NCI-H1105 treated with DMSO at 0.1 percent for 48 hours (cell line): ENCODE measurements around the gene HOXA2.
A peak's percentile ranks its signal among the peaks of the same experiment; 100 is the strongest.

Experiments
- DNase-seq: peaks from one replicate; lab custom pipeline; 2025; lab: John Stamatoyannopoulos, UW

Gene HOXA2

DNA sequence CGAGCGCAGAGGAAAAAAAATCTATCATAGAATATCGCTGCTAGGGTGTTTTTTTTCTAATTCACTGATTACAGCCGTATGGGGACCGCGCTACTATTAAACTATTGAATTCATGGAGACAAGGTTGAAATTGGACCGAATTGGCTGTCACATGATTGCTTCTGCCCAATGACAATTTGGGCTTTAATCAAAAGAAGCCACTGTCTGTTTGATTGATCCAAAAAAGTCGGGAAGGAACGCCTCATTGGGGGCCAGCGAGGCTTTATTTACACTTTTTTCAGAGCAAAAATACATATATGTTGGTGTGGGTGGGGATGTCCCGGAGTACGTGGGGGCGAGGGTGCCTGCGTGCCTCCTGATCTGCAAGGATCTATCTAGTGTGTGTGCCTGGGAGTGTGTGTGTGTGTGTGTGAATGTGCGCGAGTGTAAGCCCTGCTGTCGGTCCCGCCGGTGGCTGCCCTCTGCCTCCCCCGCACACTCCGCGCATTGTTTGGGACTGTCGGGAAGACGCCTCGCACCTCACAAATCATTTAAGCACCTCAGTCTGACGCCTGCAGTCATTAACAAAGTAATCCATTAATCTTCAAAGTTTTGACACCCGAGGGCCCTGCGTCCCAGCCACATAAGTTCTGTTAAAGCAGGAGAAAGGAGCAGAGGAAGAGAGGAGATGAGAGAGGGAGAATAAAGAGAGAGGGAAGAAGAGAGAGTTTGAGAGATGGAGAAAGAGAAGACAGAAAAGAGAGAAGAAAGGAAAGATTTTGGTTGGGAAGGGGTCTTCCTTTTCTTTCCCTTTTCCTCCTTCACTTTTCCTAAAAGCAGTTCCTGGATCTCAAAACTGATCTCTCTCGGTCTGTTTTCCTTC lies at the start of gene HOXA2:
TSS of gene HOXA2 (minus strand) at position 103 of the 862 bp plus-strand sequence. CDS start 183 bp downstream, outside the sequence.
- no peak for DNase-seq

DNA sequence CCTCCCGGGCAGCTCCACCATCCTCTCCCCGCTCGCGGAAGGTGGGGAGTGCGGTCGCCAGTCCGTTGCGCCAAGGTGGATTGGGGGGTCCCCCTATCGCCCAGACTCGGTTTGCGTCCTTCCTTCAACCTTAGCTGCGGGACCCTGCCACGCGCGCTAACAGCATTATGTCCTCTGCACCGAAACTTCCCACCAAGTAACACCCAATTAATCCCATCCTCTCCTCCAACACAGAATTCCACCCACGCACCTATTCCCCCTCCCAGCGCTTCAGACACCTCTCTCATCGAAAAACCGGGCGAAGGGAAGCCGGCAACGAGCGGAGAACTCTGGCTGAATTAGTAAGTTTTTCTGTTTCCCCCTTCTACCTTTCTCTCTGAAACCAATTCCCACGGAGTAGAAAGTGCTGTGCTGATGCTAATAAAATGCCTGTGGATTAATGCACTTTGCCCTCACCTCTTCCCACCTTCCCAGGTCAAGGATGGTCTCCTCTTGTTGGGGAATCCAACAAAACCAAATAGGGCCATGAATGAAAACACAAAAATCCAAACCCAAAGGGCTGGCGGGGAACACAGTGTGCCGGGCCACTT lies 49.0 kb upstream of the HOXA2 start:
- DNase-seq, result no peak

DNA sequence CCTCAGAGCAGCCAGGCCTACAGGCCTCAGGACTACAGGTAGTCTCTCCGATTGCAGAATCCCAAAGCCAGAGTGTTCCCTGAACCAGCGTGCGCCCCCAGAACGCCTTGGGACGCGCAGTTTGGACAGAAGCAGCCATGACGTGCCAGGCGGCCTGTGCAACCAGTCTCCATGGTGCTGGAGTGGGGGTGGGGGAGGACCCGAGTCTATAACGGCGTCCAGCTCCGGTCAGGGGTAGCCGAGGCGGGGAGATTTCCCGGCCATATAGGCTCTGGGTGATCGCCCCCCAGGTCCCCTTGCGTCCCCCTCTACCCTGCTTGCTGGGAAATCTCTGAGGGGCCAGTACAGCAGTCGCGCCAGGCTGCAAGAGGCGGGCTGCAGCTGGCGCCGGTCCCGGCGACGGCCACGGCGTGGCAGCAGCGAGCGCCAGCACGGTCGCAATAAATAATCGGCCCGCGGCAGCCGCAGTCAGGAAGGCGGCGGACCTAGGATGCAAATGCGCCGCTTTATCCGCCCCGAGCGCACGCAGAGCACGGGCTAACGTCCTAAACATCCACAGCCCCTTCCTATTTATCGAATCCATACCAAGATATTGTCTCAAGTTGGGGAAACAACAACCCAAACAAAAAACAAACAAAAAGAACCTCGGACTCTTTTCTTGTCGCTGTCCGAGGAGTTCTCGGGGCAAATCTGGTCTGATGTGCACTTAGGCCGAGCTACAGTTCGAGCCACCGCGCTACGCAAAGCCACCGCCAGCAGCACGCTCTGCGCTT lies 48.3 kb upstream of the HOXA2 start:
- peak; percentile 86 for DNase-seq

DNA sequence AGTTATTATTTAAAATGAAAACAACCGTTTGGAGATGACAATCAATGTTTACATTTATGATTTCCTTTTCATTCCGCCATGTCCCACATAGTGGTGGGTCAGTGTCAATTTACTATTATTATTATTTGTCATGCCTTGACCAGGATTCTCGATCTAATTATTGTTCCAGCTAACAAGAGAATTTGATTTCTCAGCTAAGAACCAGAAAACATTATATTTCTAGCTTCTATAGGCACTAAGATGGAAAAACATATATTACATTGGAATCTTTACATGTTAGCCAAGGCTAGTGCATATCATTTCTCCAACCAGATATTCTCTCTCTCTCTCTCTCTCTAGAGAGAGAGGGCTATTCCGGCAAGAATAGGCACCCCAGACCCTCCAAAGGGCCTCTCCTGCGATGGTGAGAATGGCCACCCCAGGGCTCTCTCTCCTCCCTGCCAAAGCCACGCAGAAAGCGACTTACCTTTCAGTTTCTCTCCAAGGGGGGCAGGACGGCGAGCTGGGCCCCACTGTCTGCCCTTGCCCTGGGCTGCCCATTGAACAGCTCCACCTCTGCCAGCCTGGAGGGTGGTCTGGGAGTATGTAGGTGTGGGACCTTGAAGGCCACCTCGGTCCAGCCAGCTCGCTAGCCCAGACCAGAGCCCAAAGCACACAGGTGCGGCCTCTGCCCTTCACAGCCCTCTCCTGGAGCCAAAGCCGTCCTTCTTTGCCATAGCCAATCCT lies 47.5 kb upstream of the HOXA2 start:
- peak; percentile 47 for DNase-seq

DNA sequence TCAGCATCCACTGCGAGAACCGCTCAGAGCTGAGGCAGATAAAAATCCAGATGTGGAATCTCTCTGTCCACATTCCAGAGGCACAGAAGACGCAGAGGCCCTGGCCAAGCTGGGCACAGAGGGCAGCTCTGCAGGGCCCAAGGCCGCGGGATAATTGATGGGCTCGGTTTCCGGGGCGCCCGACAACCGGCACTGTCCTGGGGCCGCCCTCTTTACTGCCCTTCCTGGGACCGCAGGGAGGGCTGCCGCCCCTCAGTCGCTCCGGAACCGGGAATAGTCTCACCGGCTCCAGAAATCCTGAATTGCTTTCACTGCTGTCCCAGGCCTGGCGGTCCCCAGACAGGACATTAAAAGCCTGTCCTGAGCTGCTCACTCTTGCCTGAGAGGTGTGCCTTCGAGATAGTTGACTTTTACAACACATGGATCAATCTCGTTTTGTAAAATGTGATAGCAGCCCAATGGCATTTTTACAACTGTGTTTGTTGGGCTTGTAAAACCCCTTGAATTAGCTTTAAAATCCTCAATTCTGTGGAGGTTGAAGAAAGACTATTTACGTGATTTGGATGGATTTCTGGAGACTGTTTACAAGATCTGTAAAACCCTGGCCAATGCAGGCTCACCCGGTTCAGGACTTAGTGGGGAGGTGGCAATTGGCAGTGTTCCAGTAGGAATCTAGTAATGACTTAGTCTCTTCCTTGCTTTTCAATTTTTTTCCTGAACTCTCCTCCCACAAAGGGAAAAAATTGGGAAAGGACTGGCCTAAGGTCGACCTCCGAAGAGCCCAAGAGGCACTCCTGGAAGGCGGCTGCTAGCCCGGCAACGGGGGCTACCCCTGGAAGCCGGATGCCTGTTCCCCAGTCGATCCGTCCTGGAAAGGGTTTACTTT lies 46.5 kb upstream of the HOXA2 start:
- peak; percentile 41 for DNase-seq

DNA sequence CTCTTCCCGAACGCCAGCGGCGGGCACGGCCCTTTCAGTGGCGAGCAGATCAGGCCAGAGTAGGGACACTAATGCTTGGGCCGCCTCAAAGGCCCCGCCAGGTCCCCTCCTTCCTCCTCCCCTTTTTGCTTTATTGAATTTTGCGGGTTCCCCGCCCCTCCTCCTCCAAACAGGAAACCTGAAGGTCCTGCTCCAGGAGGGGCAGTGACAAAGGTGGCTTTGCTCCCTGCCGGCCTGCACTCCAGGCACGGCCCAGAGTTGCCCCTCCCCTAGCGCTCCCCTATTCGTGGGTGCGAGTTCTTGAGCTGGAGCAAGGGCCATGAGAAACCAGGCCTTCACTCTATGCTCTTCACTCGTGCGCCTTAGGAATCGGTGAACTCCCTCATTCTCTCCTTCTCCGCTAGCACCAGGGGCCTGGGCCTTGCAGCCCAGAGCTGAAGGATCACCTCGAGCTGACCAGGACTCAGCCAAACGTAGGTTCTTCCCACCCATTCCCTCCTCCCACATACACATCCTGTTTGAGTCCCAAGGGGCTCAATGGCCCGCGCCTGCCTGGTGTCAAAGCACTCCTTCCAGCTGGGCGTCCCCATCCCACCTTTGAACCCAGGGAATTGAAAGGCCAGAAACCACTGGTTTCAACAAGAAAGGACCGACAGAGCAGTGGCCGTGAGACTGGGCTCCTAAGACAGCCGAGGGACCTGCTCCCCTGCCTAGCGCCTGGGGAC lies 45.7 kb upstream of the HOXA2 start:
- peak; percentile 63 for DNase-seq

DNA sequence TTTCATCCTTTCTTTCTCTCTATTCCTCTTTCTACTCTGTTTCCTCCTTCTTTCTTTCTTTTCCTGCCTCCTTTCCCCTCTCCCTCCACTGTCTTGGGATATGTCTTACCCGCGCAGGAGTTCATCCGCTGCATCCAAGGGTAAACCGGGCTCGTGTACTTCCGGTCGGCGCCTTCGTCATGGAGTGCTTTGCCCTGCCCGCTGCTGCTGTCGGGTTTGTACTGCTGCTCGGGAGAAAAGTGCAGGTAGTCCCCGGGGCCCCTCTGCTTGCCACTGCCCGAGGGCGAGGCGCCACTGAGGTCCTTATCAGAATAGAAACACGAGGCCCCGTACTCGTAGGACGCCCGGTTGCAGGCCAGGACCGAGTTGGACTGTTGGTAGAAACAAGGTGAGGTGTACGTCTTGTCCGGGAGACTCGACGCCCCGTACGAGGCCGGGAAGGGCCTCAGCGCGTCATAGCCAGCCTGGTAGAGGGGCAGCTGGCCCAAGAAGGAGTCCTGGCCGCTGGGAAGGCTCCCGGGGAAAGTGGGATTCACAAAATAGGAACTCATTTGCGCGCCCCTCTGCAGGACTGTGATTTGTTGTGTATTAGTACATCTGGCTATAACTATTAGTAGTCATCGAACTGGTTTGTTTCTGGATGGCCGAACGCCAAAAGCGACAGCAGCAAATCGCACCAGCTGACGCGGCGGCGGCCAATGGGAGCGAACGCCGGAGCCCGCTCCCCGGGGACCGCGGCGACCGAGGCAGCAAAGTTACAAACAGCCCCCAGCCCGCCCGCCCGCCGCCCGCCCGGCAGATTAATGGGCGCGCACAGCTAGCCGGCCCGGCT lies 44.9 kb upstream of the HOXA2 start, which contains the start of gene HOXA6:
TSS of gene HOXA6 (minus strand) at position 576 of the 832 bp plus-strand sequence. CDS start at position 551, 25 bp downstream.
- DNase-seq, result peak; percentile 79

DNA sequence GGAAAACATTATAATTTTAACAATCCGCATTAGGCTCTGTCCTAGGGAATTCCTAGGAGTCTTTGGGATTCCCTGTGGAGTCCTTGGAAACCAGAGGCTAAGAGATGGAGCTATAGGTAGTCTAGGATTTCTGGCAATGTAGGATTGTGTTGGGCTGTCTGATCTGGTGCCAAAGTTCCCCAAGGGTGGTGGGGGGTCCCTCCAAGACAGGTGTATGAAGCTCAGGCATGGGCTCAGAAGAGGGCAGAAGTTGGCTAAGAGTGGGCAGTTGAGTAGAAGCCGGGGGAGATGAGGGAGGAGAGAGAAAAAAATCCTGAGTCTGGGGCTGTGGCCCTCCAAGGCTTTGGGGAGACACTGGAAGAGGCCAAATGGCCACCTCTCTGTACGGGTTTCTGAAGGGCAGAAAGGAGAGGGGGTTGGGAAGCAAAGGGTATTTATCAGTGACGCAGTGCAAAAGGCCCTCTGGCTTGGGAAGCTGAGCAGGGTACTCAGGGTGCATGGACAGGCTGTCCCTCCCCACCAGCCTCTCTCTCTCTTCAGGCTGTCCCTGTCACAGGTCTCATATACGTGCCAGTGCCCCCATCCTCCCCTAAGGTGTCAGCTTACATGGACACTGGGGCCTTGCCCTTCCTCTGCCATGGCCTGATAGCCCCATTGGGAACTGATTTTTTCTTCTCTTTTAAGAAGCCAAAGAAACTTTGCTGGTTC lies 44.2 kb upstream of the HOXA2 start:
- no peak for DNase-seq

DNA sequence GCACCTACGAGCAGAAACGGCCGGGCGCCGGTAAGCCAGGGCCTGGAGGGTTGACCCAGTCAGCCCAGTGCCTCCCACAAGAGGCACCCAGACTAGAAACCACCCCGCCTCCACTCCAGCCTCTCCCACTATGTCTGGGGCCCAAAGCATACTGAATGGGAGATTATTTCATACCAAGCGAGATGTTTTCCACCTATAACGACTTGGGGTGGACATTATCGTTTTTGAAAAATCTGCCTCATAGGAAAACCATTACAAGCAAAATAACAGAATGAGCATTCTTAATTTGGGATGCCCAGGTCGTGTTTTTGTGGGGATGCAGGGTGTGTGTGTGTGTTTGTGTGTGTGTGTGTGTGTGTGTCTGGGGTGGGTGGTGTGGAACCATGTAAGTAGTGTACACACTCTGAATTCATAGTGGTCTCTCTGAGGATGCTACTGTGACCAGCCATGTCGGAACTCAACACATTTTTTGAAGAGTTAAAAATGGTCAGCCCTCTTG lies 43.5 kb upstream of the HOXA2 start:
- DNase-seq, result no peak

DNA sequence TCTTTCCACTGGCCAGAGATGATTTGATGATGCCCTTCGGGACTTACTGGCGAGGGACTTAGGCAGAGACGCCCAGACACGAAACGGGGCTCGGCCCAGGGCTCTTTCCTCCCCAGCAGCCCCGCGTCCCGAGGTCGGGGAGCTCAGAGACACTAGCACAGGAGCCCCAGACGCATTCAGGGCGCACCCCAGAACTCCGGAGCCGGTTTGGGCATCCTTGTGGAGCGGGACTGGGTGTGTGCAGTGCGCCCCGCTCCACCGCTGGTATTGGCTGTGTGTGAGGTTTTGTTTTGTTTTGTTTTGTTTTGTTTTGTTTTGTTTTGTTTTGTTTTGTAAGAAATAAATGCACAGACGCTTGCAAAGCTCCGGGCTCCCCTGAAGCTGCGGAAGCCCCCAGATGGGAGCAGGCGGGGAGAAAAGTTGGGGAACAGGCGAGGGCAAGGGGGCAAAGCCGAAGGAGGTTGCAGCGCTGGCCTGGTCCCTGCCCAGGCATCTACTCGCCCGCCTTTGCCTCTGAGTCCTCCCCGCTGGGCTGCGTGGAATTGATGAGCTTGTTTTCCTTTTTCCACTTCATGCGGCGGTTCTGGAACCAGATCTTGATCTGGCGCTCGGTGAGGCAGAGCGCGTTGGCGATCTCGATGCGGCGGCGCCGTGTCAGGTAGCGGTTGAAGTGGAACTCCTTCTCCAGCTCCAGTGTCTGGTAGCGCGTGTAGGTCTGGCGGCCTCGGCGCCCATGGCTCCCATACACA lies 42.9 kb upstream of the HOXA2 start:
- no peak for DNase-seq

DNA sequence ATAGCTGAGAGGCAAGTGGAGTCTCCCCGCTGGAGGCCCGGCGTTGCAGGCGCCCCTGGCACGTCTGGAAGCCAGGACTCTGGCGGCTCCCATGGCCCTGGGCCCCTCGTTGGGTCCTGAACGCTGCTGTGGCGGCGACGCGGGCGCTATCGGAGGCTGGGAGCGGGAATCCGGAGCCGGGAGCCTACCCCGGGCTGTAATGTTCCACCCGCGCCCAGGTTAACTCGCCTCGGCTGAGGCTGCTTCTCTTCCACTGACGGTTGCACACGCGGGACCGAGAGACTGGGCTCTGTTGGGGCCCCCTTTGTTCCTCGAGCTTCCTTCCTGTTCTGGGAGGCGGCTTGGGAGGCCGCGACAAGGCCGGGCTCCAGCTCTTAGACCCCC lies 42.3 kb upstream of the HOXA2 start:
- DNase-seq, result no peak

DNA sequence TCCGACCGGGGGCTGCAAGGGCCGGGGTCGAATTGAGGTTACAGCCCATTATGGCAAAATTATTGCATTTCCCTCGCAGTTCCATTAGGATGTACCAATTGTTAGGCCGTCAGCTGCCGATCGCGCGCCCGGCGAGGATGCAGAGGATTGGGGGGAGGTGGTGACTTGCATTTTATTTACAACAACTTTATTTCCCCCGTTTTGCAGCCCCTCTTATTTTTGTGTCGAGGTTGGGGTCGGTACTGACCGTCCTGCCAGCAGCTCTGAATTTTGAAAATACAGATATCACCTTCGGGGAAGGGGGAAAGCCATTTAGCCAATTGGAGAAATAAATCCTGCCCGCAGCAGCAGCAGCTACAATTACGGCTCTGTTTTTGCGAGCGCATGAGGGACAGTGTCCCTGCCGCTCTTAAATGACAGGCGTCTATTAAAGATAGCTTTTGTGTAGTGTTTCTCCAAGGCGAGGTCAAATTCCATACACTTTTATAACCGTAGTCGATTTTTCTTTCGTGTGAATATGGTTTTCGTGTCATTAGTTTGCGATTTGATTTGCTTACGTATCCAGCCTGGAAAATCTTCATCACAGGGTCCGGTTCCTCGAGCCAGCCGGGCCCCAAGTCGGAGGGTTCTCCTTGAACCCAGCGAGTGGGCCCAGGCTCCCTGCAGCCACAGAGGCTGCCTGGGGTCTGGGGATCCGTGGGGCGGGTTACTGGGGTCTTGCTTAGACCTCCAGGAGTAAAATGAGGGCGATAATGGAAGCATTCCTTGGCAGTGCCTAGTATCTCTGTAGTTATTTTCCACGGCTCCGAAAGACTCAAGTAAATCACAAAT lies 41.7 kb upstream of the HOXA2 start:
- DNase-seq, result no peak

DNA sequence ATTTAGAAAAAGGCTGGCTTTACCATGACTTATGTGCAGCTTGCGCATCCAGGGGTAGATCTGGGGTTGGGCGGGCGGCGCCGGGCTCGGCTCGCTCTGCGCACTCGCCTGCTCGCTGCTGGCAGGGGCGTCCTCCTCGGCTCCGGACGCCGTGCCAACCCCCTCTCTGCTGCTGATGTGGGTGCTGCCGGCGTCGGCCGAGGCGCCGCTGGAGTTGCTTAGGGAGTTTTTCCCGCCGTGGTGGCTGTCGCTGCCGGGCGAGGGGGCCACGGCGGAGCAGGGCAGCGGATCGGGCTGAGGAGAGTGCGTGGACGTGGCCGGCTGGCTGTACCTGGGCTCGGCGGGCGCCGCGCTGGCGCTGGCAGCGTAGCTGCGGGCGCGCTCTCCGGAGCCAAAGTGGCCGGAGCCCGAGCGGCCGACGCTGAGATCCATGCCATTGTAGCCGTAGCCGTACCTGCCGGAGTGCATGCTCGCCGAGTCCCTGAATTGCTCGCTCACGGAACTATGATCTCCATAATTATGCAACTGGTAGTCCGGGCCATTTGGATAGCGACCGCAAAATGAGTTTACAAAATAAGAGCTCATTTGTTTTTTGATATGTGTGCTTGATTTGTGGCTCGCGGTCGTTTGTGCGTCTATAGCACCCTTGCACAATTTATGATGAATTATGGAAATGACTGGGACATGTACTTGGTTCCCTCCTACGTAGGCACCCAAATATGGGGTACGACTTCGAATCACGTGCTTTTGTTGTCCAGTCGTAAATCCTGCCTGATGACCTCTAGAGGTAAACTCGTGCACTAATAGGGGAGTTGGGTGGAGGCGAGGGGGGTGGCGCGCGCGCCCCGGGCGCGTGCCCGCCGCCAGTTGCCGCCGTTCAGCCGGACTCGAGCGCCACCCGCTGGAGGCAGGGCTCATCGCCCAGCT lies 40.8 kb upstream of the HOXA2 start, which contains the start of gene HOXA5:
TSS of gene HOXA5 (minus strand) at position 659 of the 927 bp plus-strand sequence. CDS start at position 585, 74 bp downstream.
- peak; percentile 87 for DNase-seq

DNA sequence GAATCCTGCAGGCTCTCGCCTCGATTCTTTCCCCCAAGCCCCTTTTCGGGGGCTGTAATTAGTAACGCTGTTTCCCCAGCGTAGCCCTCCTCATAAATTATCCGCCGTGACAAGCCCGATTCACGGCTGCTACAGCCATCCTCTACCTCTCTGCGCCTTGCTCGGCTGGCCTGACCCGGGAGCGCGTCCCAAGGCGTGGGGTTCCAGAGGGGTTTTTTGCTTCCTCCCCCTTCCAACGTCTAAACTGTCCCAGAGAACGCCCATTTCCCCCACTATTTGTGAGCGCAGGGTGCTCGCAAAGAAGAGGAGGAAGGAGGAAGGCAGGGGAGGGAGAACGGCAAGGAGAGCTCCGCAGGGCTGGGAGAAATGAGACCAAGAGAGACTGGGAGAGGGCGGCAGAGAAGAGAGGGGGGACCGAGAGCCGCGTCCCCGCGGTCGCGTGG lies 40.1 kb upstream of the HOXA2 start:
- DNase-seq, result no peak

DNA sequence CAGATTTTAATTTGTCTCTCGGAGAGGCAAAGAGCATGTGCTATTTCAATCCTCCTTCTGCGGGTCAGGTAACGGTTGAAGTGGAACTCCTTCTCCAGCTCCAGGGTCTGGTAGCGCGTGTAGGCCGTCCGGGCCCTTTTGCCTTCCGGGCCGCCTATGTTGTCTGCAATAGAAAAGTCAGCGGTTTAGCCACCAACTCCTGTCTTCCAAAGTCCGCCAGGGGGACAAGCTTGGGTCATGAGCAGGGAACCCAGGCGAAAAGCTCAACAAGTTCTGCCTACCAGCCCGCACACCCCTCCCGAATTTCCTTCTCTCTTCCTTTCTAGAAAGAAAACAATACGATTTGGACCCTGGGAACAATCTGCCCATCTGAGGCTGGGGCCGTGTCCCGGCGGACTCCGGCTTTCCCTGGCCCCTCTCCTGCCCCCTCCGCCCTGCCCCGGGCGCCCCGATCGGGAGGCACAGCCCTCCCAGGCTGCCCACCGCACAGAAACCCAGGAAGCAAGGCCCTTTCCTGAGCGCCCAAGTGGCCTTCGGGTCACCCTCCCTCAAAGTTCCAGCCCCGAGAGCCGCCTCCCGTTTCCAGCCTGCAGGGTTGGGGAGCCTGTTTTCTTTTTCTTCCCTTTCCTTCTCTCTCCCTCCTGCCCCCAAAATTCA lies 39.6 kb upstream of the HOXA2 start:
- DNase-seq, result no peak
